LoVo (cell line): Measurements from ENCODE around the gene TBC1D26.
"Not testable (repeated sequence)": the region's sequence is repeated elsewhere in the genome, so short reads cannot be mapped to it uniquely, and the experiment has no call there.

Experiments
- DNase-seq: peaks from one replicate; pipeline ENCODE4 v3.0.0-alpha.2; 2016; ENCODE audit warnings: low spot score

Gene TBC1D26

GRCh38 chr17:15744074-15744676, 12.1 kb downstream of the TBC1D26 start:
- no peak for DNase-seq

- DNase-seq, result no peak
These were observed 12.8 kb downstream of the TBC1D26 start for GRCh38 chr17:15744885-15745284.

DNA sequence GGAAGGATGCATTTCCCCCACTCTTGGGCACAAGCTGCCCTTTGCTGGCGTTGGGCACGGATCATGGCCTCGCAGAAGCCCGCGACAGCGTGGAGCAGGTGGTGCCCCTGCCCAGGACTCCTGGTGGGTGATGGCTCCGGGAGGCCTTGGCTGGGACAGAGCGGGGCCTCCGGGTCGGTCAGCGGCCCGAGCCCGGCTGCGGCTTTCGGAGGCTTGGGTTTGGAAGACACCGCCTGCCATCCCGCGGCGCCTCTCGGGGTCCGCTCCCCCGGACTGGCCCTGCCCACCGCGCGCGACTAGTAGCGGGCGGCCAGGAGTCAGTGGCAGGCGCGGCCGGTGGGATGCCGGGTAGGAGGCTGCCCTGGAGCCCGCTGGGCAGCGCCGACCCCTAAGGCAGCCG, 17.3 kb downstream of the TBC1D26 start:
- not testable (repeated sequence) for DNase-seq

DNA sequence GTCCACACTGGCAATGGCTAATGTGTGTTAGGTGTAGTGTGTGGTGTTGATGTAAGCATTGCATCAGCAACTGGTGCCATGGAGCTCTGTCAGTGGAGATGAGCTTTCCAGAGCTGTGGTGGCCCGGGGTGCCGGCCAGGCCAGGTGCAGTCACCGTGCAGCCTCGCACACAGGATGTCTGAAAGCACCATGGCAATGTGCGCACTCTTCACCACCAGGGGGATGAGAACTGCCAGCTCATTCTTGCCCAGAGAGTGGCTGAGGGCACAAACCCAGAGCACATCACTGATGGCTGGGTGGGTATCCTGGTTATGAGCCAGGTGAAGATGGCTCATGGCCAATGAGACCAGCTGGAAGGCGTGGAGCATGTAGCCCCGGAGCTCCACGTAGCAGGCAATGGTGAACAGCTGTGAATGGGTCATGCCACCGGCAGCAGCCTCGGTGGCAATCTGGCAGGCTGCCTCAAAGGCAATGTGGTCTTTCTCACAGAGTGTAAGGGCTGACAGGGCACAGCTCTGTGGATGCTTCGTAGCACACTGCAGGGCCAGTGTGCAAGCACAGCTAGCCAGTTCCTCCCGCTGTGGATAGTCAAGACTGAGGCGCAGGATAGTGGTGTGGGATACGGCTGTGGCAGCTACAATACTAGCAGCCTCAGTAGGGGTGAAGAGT, 36.9 kb downstream of the TBC1D26 start:
- DNase-seq, result not testable (repeated sequence)

DNA sequence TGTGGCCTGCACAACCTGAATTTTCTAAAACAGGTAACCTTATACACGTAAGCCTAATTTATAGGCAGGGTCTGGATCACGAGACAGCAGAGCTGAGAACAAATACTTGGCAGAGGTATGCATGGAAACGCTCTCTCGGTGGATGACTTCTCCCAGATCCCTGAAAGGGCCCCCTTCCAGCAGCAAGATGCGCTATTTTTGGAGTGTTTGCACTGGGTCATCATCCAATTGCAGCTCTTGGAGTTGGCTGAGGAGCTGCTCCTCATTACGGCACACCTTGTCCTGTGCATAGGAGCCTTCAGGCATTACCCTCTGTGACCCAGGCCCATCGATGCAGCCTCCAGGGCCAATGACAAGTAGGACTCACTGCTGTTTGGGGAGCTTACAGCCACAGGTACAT, 38.6 kb downstream of the TBC1D26 start:
- DNase-seq, result not testable (repeated sequence)

GRCh38 chr17:15776871-15777270, 44.8 kb downstream of the TBC1D26 start:
- no peak for DNase-seq

GRCh38 chr17:15777297-15777696, 45.2 kb downstream of the TBC1D26 start:
- no peak for DNase-seq

GRCh38 chr17:15777717-15778116, 45.6 kb downstream of the TBC1D26 start:
- DNase-seq, result no peak

DNA sequence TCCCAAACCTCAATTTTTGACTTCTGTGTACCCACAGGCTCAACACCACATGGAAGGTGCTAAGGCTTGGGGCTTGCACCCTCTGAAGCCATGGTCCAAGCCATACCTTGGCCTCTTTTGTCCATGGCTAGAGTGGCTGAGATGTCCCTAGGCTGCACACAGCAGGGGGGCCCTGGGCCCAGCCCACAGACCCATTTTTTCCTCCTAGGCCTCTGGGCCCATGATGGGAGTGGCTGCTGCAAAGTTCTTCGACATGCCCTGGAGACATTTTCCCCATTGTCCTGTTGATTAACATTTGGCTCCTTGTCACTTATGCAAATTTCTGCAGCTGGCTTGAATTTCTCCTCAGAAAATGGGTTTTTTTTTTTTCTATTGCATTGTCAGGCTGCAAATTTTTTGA, 47.0 kb downstream of the TBC1D26 start:
- DNase-seq, result no peak

- DNase-seq, result no peak
These were observed 48.1 kb downstream of the TBC1D26 start for GRCh38 chr17:15780188-15780587.

DNA sequence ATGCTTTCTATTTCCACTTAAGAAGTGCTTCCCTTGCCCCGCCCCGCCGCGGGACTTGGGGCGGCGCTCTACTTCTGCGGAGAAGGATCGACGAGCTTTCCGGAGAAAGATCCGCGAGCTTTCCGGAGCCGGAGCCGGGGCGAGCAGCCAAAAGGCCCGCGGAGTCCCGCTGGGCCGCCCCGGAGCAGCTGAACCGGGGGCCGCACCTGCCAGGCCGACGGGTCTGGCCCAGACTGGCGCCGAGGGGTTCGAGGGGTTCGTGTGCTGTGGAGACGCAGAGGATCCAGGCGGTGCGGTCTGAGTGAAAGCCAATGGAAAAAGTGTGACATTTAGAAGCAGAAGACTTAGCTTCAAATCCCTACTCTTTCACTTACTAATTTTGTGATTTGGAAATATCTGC, 50.8 kb downstream of the TBC1D26 start:
- no peak for DNase-seq

GRCh38 chr17:15783461-15783860, 51.4 kb downstream of the TBC1D26 start:
- no peak for DNase-seq

- DNase-seq, result not testable (repeated sequence)
These were observed 52.3 kb downstream of the TBC1D26 start for GRCh38 chr17:15784351-15784750.

DNA sequence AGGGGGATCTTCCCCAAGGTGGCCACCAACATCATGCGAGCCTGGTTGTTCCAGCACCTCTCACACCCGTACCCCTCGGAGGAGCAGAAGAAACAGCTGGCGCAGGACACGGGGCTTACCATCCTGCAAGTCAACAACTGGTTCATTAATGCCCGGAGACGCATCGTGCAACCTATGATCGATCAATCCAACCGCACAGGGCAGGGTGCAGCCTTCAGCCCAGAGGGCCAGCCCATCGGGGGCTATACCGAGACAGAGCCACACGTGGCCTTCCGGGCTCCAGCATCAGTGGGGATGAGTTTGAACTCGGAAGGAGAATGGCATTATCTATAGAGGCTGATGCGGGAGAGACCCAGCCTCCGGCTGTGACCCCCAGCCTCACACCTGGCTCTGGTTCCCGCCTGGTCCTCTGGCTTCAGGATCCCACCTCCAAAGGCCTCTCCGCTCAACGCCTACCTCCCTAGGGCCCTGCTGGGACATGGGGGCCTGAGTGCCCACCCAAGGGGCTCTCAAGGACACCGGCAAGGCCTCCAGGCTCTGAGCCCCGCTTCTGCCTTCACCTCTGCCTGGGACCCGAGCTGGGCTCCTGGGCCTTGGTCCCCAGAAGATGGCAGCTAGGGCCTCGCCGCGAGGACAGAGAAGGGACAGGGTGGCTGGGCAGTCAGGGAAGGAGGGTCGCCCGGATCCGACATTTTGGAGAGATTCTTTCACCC, 55.4 kb downstream of the TBC1D26 start:
- DNase-seq, result not testable (repeated sequence)

DNA sequence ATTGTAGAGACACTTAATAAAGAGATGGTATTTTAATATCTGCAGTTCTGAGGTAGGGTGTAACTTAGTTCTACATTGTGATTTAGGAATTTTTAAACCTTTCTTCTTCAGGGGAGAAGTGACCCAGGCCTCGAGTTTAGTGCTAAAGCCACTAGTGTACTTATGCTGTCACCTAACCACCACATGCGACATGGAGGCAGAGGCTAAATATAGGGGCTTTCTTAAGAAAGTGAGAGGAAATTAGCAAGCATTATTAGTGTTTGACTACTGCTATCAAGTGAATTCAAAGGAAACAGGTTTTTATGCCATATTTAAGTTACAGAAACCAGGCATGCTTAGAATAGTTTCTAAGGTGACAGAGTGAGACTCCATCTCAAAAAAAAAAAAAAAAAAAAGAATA, 56.3 kb downstream of the TBC1D26 start:
- DNase-seq, result not testable (repeated sequence)
